GM21723 (cell line): ENCODE results near the gene NCF4.
A peak's percentile ranks its signal among the peaks of the same experiment; 100 is the strongest.

ENCODE experiments used
- ATAC-seq: cut with Tn5 transposase; IDR thresholded peaks from one replicate; pipeline ENCODE4 v1.9.1; 2021; ENCODE audit warnings: mild to moderate bottlenecking, moderate library complexity; ENCODE audit not compliant: unreplicated experiment

Gene NCF4

DNA sequence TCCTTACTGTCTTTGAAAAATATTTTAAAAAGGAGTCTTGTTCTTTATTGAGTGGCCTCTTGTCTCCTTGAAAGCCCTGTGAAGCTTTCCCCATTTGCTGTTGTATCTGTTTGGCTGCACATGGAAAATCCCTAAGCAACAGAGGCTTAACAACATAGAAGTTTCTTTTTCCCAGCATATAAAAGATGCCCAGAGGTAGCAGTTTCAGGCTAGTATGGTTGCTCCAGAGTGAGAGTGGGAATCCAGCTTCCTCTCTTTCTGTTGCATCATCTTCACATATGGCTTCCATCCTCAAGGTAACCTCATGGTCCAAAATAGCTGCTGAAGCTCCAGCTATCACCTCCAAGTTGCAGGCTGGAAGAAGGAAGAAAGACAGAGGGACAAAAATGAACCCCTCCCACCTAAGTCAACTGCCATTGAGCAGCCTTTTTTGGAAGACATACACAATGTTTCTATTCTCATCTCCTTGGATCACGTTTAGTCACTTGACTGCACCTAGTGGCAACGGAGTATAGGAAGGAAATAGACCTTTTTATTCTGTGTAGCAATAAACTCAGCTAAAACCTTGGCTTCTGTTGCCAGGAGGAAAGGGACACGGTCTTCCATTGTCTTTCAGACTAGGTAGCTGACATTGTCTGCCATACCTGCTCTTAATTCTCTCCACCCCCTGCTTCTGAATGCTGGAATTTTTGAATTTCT lies 57.9 kb downstream of the NCF4 start:
- no peak for ATAC-seq

DNA sequence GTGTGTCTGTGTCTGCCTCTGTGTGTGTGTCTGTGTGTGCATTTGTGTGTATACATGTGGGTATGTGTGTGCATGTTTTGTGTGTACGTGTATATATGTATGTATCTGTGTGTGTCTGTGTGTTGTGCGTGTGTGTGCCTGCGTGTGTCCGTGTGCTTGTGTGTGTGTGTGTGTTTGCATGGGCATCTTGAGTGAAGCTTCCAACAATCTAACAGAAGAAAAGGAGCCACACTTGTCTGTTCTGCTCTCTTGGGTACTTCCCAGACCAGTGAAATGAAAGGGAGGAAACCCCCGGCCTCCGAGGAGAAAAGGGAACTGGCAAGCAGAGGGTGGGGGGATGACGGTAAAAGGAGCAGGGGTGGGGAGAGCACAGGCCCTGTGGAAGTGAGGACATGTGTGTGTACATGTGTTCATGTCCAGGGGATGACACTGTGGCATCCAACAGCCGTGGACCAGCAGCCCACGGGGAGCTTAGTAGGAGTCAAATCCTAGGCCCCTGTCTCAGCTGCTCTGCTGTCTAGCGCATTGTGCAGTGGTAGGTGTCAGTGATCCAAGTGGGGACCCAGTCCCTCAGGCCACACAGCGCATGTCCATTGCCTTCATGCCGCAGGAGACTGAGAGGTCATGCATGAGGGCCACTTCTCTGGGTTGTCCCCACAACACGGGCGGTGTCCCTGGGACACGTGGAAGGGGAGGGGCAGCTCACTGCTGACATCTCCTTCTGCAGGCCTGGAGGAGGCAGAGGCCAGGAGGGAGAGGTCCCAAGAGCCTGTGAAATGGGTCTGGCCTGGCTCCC lies 60.7 kb downstream of the NCF4 start:
- ATAC-seq = peak; percentile 60

DNA sequence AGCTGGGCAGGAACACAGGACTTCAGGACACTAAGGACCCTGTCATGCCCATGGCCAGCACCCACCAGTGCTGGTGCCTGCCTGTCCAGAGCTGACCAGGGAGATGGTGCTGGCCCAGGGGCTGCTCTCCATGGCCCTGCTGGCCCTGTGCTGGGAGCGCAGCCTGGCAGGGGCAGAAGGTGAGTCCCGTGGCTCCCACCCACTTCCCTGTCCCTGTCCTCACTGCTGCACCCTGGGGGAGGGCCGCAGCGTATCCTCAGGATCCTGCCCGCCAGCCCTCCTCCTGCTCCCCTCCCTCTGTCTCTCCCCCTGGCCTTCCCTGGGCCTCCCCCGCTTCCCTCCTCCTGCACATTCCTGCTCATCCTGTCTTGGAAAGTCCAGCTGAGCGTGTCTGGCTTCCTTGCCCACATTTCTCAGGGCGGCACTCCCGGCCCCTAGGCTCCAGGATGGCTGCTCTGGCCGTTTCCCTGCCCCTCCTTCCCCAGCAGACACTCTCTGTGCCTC lies 61.4 kb downstream of the NCF4 start:
- ATAC-seq = no peak

- no peak for ATAC-seq
These were observed 61.9 kb downstream of the NCF4 start for GRCh38 chr22:36922711-36923110.

DNA sequence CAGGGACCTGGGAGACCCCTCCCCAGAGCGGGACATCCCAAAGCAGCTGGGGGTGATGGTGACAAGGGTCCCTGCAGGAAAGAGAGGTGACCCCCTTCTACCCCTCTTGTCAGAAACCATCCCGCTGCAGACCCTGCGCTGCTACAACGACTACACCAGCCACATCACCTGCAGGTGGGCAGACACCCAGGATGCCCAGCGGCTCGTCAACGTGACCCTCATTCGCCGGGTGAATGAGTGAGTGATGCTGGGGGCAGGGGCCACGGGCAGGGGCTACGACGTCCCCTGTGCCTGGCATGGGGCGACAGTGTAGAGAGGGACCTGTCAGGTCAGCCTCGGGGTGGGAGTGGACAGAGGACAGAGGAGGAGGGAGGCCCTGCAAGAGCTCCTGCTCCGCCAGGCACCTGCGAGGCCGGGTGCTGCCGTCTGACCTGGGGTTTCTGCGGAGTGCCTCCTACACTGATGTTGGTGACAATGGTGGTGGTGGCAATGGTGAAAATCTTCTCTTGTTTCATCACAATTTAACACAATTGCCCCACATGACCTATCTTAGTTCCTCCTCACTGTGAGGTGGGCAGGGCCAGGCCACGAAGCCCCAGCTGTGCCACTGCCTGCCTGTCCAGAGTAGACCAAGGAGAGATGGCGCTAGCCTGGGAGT lies 62.5 kb downstream of the NCF4 start:
- no peak for ATAC-seq

DNA sequence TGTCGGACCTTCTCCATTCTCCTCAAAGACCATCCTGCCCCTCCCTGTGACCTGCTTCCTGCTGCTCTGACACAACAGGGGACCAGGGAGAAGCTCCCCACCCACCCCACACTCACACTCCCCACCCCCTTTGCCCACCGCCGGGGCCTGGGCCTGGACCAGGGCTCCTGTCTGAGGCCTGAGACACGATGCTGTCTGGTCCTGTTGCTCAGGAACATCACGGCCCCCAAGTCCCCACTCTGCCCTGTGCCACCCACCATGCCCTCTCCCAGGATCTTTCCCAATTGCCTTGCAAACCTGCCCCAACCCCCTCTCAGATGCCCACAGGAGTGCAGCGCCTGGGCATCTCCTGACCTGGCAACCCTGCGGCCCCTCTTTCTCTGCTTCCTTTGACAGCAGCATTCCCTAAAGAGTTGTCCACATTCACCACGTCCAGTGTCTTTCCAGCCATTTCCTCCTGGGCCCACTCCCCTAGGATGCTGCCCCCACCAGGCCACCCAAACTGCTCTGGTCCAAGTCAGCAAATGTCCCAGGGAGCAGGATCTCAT lies 63.4 kb downstream of the NCF4 start:
- no peak for ATAC-seq

DNA sequence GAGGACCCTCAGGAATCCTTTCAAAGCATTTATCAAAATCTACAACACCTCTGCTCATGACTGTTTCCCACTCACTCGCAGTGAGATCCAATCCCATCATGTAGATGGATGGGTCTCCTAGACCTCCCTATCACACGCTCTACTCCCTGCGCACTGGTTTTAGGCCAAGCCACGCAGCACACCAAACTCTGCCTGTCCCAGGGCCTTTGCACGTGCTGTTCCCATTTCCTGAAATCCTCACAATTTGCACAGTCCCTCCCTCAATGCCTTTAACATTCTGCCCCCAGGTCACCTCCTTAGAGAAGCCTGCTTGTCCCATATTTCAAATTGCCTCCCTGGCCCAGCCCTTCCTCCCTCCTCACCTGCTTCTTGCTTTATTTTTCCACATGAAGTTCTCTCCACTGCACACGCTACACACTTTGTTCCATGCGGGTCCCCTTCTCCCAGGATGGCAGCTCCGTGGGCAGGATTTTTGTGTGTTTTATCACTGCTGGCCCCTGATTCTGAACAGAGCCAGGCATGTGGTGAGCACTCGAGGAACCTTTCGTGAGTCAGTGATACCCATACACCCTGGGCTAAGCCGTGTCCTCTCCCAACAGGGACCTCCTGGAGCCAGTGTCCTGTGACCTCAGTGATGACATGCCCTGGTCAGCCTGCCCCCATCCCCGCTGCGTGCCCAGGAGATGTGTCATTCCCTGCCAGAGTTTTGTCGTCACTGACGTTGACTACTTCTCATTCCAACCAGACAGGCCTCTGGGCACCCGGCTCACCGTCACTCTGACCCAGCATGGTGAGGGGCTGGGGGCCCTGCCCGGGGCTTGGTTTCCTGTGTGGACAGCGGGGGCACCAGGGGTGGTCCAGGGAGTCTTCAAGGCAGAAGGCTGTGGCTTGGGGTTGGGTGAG lies 64.8 kb downstream of the NCF4 start:
- ATAC-seq = no peak

- ATAC-seq = no peak
These were observed 65.5 kb downstream of the NCF4 start for GRCh38 chr22:36926309-36926708.

DNA sequence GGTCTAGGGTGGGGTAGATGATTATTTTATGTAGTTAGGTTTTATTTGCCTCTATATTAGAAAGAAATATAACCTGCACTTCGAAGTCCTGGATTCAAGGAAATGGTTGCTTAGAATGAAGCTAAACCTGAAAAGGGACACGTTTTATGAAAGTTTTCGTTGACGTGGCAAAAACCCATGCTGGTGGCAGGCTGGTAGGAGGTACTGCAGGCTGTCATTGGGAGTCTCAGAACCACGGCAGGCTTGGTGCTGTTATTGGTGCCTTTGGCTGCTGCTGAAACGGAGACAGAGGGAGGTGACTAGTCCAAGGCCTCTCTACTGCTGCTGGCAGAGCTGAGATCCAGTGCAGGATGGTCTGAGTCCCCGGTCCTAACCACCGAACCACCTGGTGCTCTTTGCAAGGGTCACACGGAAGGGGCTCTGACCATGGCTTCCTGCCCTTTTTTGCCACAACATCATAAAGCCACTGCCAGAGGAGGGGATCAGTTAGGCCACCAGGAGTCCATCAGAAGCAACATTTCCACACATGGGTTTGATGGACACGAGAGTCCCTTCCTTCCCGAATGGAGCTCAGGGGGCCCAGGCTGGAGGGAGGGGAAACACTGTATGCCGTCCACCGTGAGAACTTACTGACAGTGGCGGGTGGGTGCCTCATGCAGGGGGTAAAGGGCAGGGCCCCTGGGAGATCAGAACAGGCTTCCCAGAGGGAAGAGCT lies 66.1 kb downstream of the NCF4 start:
- no peak for ATAC-seq
